A673 (cell line): ENCODE measurements around the gene DPM2. TPM values are rescaled to one million over a fixed set of nuclear protein-coding genes. Genes with fewer than 3 reads are reported as not detected.

ENCODE experiments used
- BruUV-seq: library from RNA; stranded (reverse); fragments of 400-500 nt; replicated peaks from 2 replicates; lab custom pipeline; 2021; lab: Mats Ljungman, UMichigan
- CTCF ChIA-PET: fragments of 300-600 bp; sonication (Branson Sonifier 250); formaldehyde crosslinking; loops from one replicate; lab custom pipeline; 2022; ENCODE audit warnings: antibody characterized with exemption; lab: Charles Lee
- POLR2A ChIA-PET: fragments of 300-600 bp; sonication (Branson Sonifier 250); formaldehyde crosslinking; loops from one replicate; lab custom pipeline; 2022; ENCODE audit warnings: antibody characterized with exemption; ENCODE audit not compliant: low non-redundant PET; lab: Charles Lee
- DNase-seq: peaks from one replicate; pipeline ENCODE4 v3.0.0-alpha.2; 2015; ENCODE audit warnings: low spot score
- H3K27ac ChIP-seq: fragments of 200-600 bp; sonication (generic); 2 replicates; pipeline ENCODE4 v1.5.1; 2016; ENCODE audit warnings: mixed run types, low read depth, mild to moderate bottlenecking, mixed read lengths, antibody characterized with exemption, low read length; ENCODE audit not compliant: poor library complexity, severe bottlenecking
- H3K27me3 ChIP-seq: fragments of 200-600 bp; sonication (generic); replicated peaks from 2 replicates; pipeline ENCODE4 v1.6.1; 2017; ENCODE audit warnings: mixed run types, low read depth, mild to moderate bottlenecking, mixed read lengths, antibody characterized with exemption, low read length; ENCODE audit not compliant: insufficient read depth, poor library complexity
- H3K36me3 ChIP-seq: fragments of 200-600 bp; sonication (generic); 2 replicates; pipeline ENCODE4 v1.6.1; 2016; ENCODE audit warnings: mixed run types, mild to moderate bottlenecking, mixed read lengths, antibody characterized with exemption, low read length; ENCODE audit not compliant: insufficient read depth, poor library complexity, severe bottlenecking
- H3K4me1 ChIP-seq: fragments of 200-600 bp; sonication (generic); 2 replicates; pipeline ENCODE4 v1.6.1; 2017; ENCODE audit warnings: mixed run types, mild to moderate bottlenecking, mixed read lengths, antibody characterized with exemption, low read length; ENCODE audit not compliant: insufficient read depth, poor library complexity, severe bottlenecking
- H3K4me3 ChIP-seq: fragments of 200-600 bp; sonication (generic); 2 replicates; pipeline ENCODE4 v1.5.1; 2016; ENCODE audit warnings: low read depth, mixed run types, mild to moderate bottlenecking, mixed read lengths, low read length; ENCODE audit not compliant: poor library complexity, severe bottlenecking
- H3K9me3 ChIP-seq: fragments of 200-600 bp; sonication (generic); 2 replicates; pipeline ENCODE4 v1.6.1; 2016; ENCODE audit warnings: mixed run types, low read depth, mild to moderate bottlenecking, mixed read lengths, antibody characterized with exemption, low read length; ENCODE audit not compliant: poor library complexity, severe bottlenecking
- EZH2 ChIP-seq: fragments of 200-600 bp; sonication (generic); IDR thresholded peaks from 2 replicates; pipeline ENCODE4 v1.6.1; 2017; ENCODE audit warnings: borderline replicate concordance, low read depth, mild to moderate bottlenecking, mixed read lengths, antibody characterized with exemption, low read length; ENCODE audit not compliant: poor library complexity, severe bottlenecking
- intact Hi-C: fragments of 100-400 bp; cut with micrococcal nuclease; formaldehyde crosslinking; loops from one replicate; pipeline ENCODE4 v1.10.0; 2022; ENCODE audit not compliant: unreplicated experiment
- total RNA-seq: library from RNA; stranded (reverse); gene quantifications from 2 replicates; pipeline ENCODE4 v1.2.3, GENCODE V29; 2021
- TF ChIP-seq, protein P1 (sequence below): fragments of 300-800, 200-600 bp; sonication (generic); conservative IDR thresholded peaks from 2 replicates; pipeline ENCODE4 v1.5.1; 2017; ENCODE audit warnings: low read depth, mild to moderate bottlenecking, antibody characterized with exemption, low read length, moderate library complexity, mixed read lengths

The DPM2 gene
- total RNA-seq, 1 experiment from 2014 or later = 51.5 TPM

DNA sequence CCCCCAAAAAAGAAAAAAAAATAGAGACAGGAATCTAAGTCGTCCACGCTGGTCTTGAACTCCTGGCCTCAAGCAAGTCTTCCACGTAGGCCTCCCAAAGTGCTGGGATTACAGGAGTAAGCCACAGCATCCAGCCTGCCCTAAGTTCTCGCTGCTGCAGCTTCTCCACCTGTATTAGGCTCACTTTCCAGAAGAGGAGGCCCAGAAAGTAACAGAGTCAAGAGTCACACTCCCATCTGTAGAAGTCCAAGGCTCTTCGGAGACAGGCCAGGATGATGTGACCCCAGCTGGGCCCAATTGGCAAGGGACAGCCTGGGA, 41.3 kb upstream of the DPM2 start:
- peak overlapping the region; percentile 69 for H3K27ac ChIP-seq
- H3K9me3 ChIP-seq = no peaks in the 10 kb centered on the region
- intact Hi-C loops = no loop called here
- no peaks in the 10 kb centered on the region for H3K36me3 ChIP-seq
- TF ChIP-seq EZH2 = no peak
- TF ChIP-seq, protein P1, sequence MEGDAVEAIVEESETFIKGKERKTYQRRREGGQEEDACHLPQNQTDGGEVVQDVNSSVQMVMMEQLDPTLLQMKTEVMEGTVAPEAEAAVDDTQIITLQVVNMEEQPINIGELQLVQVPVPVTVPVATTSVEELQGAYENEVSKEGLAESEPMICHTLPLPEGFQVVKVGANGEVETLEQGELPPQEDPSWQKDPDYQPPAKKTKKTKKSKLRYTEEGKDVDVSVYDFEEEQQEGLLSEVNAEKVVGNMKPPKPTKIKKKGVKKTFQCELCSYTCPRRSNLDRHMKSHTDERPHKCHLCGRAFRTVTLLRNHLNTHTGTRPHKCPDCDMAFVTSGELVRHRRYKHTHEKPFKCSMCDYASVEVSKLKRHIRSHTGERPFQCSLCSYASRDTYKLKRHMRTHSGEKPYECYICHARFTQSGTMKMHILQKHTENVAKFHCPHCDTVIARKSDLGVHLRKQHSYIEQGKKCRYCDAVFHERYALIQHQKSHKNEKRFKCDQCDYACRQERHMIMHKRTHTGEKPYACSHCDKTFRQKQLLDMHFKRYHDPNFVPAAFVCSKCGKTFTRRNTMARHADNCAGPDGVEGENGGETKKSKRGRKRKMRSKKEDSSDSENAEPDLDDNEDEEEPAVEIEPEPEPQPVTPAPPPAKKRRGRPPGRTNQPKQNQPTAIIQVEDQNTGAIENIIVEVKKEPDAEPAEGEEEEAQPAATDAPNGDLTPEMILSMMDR = no peak
- no peak for DNase-seq
- POLR2A ChIA-PET = no interaction called here
- no peaks in the 10 kb centered on the region for H3K27me3 ChIP-seq
- CTCF ChIA-PET = interaction anchor here (1.5 kb wide), 1 partner anchor 35 kb away, joined by 5 read pairs; no protein-coding TSS in a partner anchor
- H3K4me1 ChIP-seq = peaks cover 29% of the 10 kb centered on the region
- no TSS peak for BruUV-seq
- H3K4me3 ChIP-seq = peak overlapping the region; percentile 96

DNA sequence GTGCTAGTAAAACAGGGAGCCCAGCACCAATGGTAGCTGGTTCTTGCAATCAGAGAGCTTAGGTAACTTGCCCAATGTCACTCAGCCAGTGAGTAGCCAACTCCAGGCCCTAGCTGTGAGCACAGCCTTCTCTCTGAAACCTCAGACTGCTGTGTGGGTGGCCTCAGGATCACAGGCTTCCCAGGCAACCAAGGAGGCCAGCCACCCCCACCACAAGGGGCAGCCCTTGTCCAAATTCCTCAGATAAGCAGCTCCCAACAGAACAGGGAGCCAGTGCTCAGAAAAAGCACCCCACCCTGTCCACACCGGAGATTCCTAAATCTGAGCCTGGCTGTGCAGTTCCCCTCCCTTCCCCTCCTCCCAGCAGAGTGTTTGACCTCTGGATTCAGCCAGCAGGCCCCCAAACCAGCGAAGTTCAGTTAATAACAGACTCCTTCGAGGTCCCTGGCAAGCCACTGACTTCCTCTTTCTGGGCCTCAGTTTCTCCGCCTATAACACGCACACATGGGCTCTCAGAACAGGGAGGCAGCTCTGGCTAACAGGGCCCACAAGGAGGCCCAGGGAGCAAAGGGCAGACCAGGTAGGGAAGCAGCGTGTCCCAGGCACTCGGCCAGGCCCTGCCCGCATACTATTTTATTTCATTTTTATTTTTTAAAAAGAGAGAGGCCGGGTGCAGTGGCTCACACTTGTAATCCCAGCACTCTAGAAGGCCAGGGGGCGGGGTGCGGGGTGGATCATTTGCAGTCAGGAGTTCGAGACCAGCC, 40.4 kb upstream of the DPM2 start:
- TF ChIP-seq, protein P1 = no peak
- no peak for TF ChIP-seq EZH2
- no TSS peak for BruUV-seq
- Histone ChIP-seq H3K27me3 (no peaks in the 10 kb centered on the region), H3K4me3 (peak overlapping the region; percentile 96), H3K4me1 (peaks cover 34% of the 10 kb centered on the region), H3K9me3 (no peaks in the 10 kb centered on the region), H3K36me3 (no peaks in the 10 kb centered on the region), H3K27ac (peak overlapping the region; percentile 17)
- intact Hi-C loops = no loop called here
- DNase-seq = no peak
- CTCF ChIA-PET = interaction anchor here (0.6 kb wide), 1 partner anchor 114 kb away, joined by 10 read pairs; no protein-coding TSS in a partner anchor
- POLR2A ChIA-PET = interaction anchor here (0.6 kb wide), 1 partner anchor 94 kb away, joined by 3 read pairs; no protein-coding TSS in a partner anchor

GRCh38 chr9:127977009-127977883, 39.6 kb upstream of the DPM2 start:
- Histone ChIP-seq H3K27ac (no peak overlapping the region), H3K36me3 (no peaks in the 10 kb centered on the region), H3K9me3 (no peaks in the 10 kb centered on the region), H3K4me3 (peak overlapping the region; percentile 96), H3K27me3 (no peaks in the 10 kb centered on the region), H3K4me1 (peaks cover 42% of the 10 kb centered on the region)
- CTCF ChIA-PET = no interaction called here
- TF ChIP-seq EZH2 = no peak
- TF ChIP-seq, protein P1 = no peak
- intact Hi-C loops = no loop called here
- DNase-seq = no peak
- POLR2A ChIA-PET = no interaction called here
- no TSS peak for BruUV-seq
